Prostate gland (tissue), 2 donors: ENCODE data around the gene ACAP2.
"Not testable (repeated sequence)": the region's sequence is repeated elsewhere in the genome, so short reads cannot be mapped to it uniquely, and the experiment has no call there.

Experiments
- CTCF ChIP-seq, 4 experiments: fragments of 200-600 bp in 2 of 4; fragments of 450-650 bp in 2 of 4; sonication (generic) in 2 of 4; IDR thresholded peaks; 1 replicate in 3 of 4; 2 replicates in 1 of 4; pipeline ENCODE4 v1.5.1; 2016 to 2019; ENCODE audit warnings: antibody characterized with exemption in 4 of 4, mild to moderate bottlenecking in 2 of 4, moderate library complexity in 2 of 4
- POLR2A ChIP-seq: fragments of 450-650 bp; IDR thresholded peaks from one replicate; pipeline ENCODE4 v1.6.1; 2016; ENCODE audit warnings: antibody characterized with exemption, mild to moderate bottlenecking
- POLR2AphosphoS5 ChIP-seq: sonication (generic); formaldehyde crosslinking; IDR thresholded peaks from one replicate; pipeline ENCODE4 v1.6.1; 2017; ENCODE audit warnings: antibody characterized with exemption

GRCh38 chr3:195475116-195475515 lies 32.3 kb upstream of the ACAP2 start:
- TF ChIP-seq CTCF (IDR thresholded peaks at IDR 0.05); POLR2AphosphoS5; POLR2A: not testable (repeated sequence)
